ENCODE measurements around the gene TCAF1. TPM values are rescaled to one million over a fixed set of nuclear protein-coding genes. Genes with fewer than 3 reads are reported as not detected.

The TCAF1 gene
- total RNA-seq, 4 donors from 2014 or later: 23.1 to 40.9 (median 30.2) TPM

DNA sequence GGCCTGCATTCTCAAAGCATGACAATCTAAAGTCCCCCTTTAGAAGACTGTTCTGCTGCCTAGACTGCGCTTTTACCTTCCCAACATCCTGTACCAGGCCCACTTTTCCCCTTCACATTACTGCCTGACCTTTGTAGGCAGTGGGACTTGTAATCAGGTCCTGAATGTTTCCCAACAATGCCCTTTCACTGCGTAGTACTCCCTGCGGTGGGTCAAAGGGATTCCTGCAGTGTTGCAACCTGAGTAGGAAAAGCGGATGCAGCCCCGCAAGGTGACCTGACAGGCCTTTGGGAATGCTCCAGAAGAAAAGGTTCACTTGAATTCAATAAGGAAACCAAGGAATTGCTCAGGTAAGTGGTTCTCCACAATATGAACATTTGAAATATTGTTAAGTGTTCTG is 4.9 kb upstream of the TCAF1 start:
- intact Hi-C loops (cut with DNase I; ENCODE audit: low total_unique reads): no loop called here
- TF ChIP-seq POLR2A (IDR thresholded peaks at IDR 0.05): no peak
- TF ChIP-seq, protein P1, sequence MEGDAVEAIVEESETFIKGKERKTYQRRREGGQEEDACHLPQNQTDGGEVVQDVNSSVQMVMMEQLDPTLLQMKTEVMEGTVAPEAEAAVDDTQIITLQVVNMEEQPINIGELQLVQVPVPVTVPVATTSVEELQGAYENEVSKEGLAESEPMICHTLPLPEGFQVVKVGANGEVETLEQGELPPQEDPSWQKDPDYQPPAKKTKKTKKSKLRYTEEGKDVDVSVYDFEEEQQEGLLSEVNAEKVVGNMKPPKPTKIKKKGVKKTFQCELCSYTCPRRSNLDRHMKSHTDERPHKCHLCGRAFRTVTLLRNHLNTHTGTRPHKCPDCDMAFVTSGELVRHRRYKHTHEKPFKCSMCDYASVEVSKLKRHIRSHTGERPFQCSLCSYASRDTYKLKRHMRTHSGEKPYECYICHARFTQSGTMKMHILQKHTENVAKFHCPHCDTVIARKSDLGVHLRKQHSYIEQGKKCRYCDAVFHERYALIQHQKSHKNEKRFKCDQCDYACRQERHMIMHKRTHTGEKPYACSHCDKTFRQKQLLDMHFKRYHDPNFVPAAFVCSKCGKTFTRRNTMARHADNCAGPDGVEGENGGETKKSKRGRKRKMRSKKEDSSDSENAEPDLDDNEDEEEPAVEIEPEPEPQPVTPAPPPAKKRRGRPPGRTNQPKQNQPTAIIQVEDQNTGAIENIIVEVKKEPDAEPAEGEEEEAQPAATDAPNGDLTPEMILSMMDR (IDR thresholded peaks at IDR 0.05): no peak
- 91 to 94% methylated on average over 5 of the region's 5 CpGs for WGBS, 2 donors

DNA sequence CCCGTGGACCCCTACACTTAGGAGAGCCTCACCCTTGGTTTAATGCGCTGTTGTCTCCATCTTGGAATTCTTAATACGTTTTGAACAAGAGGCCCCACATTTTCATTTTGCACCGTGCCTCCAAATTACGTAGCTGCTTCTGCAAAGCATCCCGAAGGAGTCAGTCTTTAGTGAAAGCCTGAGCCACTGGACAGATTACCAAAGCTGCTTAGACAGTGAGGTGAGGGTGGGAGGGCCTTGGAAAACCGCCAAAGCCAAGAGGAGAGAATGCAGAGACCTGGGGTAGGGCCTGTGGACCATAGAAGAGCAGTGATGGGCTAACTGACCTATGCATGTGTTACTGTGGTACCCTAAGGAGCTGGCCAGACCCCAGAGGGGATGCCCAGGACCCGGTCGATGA is 4.2 kb upstream of the TCAF1 start:
- H3K4me3 ChIP-seq (ENCODE audit: low read depth, poor library complexity, severe bottlenecking): no peak overlapping the region
- no peak for DNase-seq (ENCODE audit: low spot score in 2 of 2)
- no peak for TF ChIP-seq POLR2A (IDR thresholded peaks at IDR 0.05)
- TF ChIP-seq, protein P1 (IDR thresholded peaks at IDR 0.05): no peak
- 81 to 90% methylated on average over 9 of the region's 9 CpGs for WGBS, 2 donors
- intact Hi-C loops (cut with DNase I; ENCODE audit: low total_unique reads): no loop called here

More for the DNA sequence above, 4.9 kb upstream of the TCAF1 start:
- no peak overlapping the region for H3K4me3 ChIP-seq (ENCODE audit: low read depth, poor library complexity, severe bottlenecking)
- no peak for DNase-seq (ENCODE audit: low spot score in 2 of 2)

DNA sequence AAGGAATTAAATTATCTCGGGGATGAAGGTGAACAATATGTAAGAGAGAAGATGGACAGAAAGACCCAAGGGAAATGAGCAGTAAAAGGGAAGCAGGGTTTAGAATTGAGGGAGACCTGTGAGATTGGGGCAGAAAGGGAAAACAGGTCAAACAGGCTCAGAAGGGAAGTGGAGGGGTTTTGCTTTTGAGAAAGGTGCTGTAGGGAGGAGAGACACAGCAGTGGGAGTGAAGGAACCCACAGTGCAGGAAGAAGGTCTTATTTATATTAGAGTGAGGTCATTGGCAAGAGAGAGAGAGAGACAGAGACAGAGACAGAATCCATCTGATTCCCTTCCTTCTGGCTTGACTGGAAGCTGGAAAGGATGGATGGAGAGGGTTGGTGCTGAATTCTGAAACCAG is 3.5 kb upstream of the TCAF1 start:
- 85% methylated on average over 1 of the region's 1 CpG for WGBS, 2 donors
- DNase-seq (ENCODE audit: low spot score in 2 of 2): no peak
- no peak overlapping the region for H3K4me3 ChIP-seq (ENCODE audit: low read depth, poor library complexity, severe bottlenecking)
- TF ChIP-seq, protein P1 (IDR thresholded peaks at IDR 0.05): no peak
- no peak for TF ChIP-seq POLR2A (IDR thresholded peaks at IDR 0.05)
- intact Hi-C loops (cut with DNase I; ENCODE audit: low total_unique reads): no loop called here

DNA sequence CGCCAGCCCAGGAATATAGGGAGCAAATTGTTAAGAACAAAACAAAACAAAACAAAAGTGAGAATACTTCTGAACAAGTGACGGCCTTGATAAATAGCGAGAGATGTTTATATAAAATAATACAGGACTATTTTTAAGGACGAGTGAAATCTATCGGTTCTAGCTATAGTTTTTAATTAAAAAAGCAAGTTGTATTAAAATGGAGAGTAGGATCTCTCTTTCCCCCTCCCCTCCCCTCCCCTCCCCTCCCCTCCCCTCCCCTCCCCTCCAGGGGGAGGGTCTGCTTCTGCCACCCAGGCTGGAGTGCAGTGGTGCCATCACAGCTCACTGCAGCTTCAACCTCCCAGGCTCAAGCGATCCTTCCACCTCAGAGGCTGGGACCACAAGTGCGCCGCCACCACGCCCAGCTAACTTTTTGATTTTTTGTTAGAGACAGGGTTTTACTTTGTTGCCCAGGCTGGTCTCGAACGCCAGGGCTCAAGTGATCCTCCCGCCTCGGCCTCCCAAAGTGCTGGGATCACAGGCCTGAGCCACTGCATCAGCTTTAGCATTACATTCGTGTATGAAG is 440 bp upstream of the TCAF1 start:
- intact Hi-C loops (cut with DNase I; ENCODE audit: low total_unique reads): no loop called here
- 63 to 66% methylated on average over 14 of the region's 14 CpGs for WGBS, 2 donors
- no peak for TF ChIP-seq POLR2A (IDR thresholded peaks at IDR 0.05)
- TF ChIP-seq, protein P1 (IDR thresholded peaks at IDR 0.05): no peak
- no peak overlapping the region for H3K4me3 ChIP-seq (ENCODE audit: low read depth, poor library complexity, severe bottlenecking)
- DNase-seq (ENCODE audit: low spot score in 2 of 2): no peak

DNA sequence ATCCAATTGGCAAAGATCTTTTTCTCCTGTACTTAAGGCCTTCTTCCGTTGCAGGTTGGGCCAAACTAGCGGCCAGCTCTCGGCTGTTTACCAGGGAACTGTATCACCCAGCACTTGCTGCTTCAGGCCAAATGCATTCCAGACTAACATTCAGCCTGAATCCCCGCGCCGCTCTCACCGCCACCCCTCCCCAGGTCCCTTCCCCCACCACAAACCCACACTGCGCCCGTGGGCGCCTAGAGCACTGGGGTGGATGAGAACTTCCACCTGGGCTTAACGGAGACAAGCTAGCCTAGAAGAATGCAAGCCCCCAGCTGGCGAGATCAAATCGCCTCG is 676 bp downstream of the TCAF1 start:
- intact Hi-C loops (cut with DNase I; ENCODE audit: low total_unique reads): no loop called here
- 0 to 2% methylated on average over 14 of the region's 14 CpGs for WGBS, 2 donors
- H3K4me3 ChIP-seq (ENCODE audit: low read depth, poor library complexity, severe bottlenecking): peak overlapping the region; percentile 71
- TF ChIP-seq, protein P1 (IDR thresholded peaks at IDR 0.05): no peak
- no peak for TF ChIP-seq POLR2A (IDR thresholded peaks at IDR 0.05)
- DNase-seq (ENCODE audit: low spot score in 2 of 2): peak in 1 of 2 donors; percentile 87

DNA sequence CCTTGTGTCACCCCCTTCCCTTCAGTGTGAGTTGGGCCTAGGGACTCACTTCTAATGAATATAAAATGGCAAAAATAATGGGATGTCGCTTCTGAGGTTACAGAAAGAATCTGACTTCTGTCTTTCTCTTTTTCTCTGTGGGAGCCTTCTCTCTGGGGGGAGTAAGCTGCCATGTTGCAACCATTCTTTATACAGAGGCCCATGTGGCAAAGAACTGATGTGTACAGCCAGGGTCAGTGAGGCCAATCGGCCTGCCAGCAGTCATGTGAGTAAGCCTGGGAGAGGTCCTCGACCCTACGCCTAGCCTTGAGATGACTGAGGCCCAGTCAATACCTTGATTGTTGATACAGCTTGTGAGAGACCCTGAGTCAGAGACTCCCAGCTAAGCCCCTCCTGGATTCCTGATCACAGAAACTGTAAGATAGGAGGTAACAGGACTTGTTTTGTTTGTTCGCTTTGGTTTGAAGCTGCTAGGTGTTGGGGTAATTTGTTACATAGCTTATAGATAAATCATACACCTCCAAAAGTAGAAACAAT is 1.7 kb downstream of the TCAF1 start:
- no peak overlapping the region for H3K4me3 ChIP-seq (ENCODE audit: low read depth, poor library complexity, severe bottlenecking)
- DNase-seq (ENCODE audit: low spot score in 2 of 2): no peak
- WGBS, 2 donors: 58 to 62% methylated on average over 5 of the region's 5 CpGs
- no peak for TF ChIP-seq POLR2A (IDR thresholded peaks at IDR 0.05)
- TF ChIP-seq, protein P1 (IDR thresholded peaks at IDR 0.05): no peak
- intact Hi-C loops (cut with DNase I; ENCODE audit: low total_unique reads): no loop called here
